Measurements from ENCODE around the gene NEK6. TPM values are rescaled to one million over a fixed set of nuclear protein-coding genes. Genes with fewer than 3 reads are reported as not detected.

The NEK6 gene
- total RNA-seq, 1 donor from 2014 or later: 137 TPM

DNA sequence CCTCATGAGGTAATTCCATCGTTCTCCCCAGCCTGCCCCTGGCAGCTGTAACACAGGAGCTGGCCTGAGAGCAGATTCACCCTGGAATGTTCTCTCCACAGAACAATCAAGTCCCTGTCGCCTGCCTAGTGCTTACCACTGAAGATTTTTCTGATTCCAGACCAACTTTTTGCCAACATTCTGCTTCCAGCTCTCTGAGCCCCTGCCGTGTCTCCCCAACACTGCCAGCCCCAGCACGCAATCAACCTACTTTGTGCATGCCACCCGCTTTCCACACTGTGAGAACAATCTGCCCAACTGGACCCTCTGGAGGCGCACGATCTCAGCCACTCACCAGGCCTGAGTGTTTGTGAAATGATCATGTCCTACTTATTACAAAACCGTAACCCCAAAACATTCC is 94.9 kb downstream of the NEK6 start:
- no peak overlapping the region for H3K4me3 ChIP-seq
- no peaks in the 10 kb centered on the region for H3K9me3 ChIP-seq
- H3K4me1 ChIP-seq: no peaks in the 10 kb centered on the region
- TF ChIP-seq, protein P1, sequence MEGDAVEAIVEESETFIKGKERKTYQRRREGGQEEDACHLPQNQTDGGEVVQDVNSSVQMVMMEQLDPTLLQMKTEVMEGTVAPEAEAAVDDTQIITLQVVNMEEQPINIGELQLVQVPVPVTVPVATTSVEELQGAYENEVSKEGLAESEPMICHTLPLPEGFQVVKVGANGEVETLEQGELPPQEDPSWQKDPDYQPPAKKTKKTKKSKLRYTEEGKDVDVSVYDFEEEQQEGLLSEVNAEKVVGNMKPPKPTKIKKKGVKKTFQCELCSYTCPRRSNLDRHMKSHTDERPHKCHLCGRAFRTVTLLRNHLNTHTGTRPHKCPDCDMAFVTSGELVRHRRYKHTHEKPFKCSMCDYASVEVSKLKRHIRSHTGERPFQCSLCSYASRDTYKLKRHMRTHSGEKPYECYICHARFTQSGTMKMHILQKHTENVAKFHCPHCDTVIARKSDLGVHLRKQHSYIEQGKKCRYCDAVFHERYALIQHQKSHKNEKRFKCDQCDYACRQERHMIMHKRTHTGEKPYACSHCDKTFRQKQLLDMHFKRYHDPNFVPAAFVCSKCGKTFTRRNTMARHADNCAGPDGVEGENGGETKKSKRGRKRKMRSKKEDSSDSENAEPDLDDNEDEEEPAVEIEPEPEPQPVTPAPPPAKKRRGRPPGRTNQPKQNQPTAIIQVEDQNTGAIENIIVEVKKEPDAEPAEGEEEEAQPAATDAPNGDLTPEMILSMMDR (IDR thresholded peaks at IDR 0.05): no peak
- intact Hi-C loops (cut with DNase I): no loop called here
- H3K27ac ChIP-seq: no peak overlapping the region
- H3K27me3 ChIP-seq: no peaks in the 10 kb centered on the region
- peaks cover 91% of the 10 kb centered on the region for H3K36me3 ChIP-seq
- DNase-seq (no peak), ATAC-seq (no peak)

DNA sequence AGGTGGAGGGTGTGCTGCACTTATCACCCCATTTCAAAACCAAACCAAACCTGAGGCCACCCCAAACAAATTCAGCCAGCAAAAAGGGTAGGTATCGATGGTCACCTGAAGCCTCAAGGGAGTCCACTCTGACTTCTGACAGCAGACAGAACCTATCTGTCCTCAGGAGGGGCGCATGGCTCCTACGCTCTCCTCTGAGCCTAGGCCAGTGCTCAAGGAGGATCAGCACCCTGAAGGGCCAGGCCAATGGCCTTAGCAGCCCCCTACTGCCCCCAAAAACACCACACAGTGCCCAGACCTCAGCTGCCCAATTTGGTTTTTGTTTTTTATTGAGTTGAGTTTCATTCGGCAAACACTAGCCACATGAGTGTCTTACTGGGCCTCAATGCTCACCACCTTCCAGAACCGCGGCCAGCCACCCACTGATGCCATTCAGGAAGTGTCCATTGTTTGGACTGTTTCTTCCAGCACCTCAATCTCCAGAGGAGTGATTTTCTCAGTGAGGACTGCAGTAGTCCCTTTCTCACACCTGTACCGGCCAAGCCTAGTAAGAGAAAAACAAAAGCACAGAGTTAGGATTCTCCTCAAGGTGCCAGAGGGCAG is 95.5 kb downstream of the NEK6 start:
- no peak for DNase-seq
- TF ChIP-seq, protein P1 (IDR thresholded peaks at IDR 0.05): no peak
- Histone ChIP-seq H3K36me3 (peaks cover 85% of the 10 kb centered on the region), H3K9me3 (no peaks in the 10 kb centered on the region), H3K4me1 (no peaks in the 10 kb centered on the region), H3K27ac (no peak overlapping the region), H3K4me3 (no peak overlapping the region), H3K27me3 (no peaks in the 10 kb centered on the region)
- intact Hi-C loops (cut with DNase I): no loop called here
- no peak for ATAC-seq

- peaks cover 79% of the 10 kb centered on the region for H3K36me3 ChIP-seq
- no peaks in the 10 kb centered on the region for H3K4me1 ChIP-seq
- no peaks in the 10 kb centered on the region for H3K9me3 ChIP-seq
- no peak overlapping the region for H3K4me3 ChIP-seq
- no peak for DNase-seq
- TF ChIP-seq, protein P1 (IDR thresholded peaks at IDR 0.05): no peak
- H3K27me3 ChIP-seq: no peaks in the 10 kb centered on the region
- intact Hi-C loops (cut with DNase I): no loop called here
- H3K27ac ChIP-seq: no peak overlapping the region
- ATAC-seq: no peak
These were observed 96.1 kb downstream of the NEK6 start for GRCh38 chr9:124353811-124354274.

DNA sequence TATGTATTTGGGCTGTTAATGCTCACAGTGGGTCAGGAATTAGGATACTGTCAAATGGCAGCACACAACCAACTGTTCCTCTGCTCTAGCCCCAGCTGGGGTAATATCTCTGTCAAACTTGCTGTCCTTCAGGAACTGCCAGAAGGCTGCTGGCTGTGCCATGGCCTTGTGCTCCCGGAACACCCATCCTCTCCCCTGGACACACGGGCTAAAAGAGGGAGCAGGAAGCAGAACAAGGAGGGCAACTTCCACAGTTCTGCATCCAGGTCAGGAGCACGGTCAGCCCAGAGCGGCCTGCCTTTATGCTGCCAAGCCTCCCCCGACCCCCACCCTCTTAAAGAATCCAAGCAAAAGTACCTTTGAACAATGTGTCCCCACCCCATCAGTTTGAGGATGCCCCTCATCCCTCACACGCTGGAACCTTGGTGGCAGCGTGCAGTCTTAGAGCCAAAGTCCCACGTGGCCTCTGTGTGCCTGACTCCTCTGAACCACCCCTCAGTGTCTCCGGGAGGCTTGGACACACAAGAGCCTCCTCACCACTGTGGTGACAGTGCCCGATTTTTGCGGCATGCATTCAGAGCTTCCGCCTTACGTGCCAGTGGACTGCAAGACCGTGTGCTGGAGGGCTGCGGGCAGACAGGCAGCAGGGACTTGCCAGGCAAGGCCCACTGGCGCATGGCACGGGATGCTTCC is 96.7 kb downstream of the NEK6 start:
- Histone ChIP-seq H3K4me1 (no peaks in the 10 kb centered on the region), H3K4me3 (no peak overlapping the region), H3K36me3 (peaks cover 79% of the 10 kb centered on the region), H3K9me3 (no peaks in the 10 kb centered on the region), H3K27me3 (no peaks in the 10 kb centered on the region), H3K27ac (no peak overlapping the region)
- DNase-seq (no peak), ATAC-seq (no peak)
- TF ChIP-seq, protein P1 (IDR thresholded peaks at IDR 0.05): no peak
- intact Hi-C loops (cut with DNase I): no loop called here

DNA sequence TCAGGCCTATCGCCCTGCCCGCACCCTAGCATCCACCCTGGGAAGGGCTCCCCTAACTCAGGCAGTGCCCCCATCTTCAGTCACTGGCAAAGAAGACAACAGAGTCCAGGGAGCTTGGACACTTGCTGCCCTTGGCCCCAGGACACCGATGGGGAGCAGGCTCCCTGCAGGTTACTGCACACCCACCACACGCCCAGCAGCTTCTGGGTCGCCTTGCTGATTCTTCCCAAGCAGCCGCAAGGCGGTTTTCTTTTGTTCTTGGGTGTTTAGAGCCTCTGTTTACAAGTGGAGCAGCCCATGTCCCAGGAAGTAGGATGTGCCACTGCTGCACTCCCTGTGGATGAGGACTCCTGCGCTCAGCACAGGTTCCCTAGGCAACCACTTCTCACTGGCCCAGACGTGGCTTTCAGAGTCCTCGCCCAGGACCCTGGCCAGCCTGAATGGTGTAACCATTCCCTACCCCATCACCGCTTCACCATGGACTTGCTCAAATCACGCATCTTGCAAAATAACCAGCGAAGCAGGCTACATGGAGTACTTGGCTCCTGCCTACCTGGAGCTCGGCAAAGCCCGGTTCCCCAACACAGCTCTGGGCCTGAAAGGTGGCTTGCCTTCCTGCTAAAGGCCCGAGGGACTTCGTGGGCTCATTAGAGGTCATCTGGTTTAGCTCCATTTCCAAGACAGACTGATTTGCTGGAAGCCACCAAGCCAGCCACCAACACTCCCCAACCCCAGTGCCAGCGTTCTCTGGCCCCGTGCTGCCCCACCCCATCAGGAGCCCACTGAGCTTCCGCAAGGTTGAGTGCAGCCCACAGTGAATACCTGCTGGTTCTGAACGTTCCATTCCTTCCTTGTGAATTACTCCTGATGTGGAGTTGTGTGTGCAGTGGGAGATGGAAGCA is 97.5 kb downstream of the NEK6 start:
- H3K27ac ChIP-seq: no peak overlapping the region
- H3K4me3 ChIP-seq: no peak overlapping the region
- ATAC-seq: no peak
- DNase-seq: no peak
- no peaks in the 10 kb centered on the region for H3K4me1 ChIP-seq
- TF ChIP-seq, protein P1 (IDR thresholded peaks at IDR 0.05): no peak
- H3K9me3 ChIP-seq: no peaks in the 10 kb centered on the region
- intact Hi-C loops (cut with DNase I): no loop called here
- no peaks in the 10 kb centered on the region for H3K27me3 ChIP-seq
- peaks cover 75% of the 10 kb centered on the region for H3K36me3 ChIP-seq
